HAP-1 (cell line): ENCODE measurements around the gene GLDC.
A peak's percentile ranks its signal among the peaks of the same experiment; 100 is the strongest.
"Not testable (repeated sequence)": the region's sequence is repeated elsewhere in the genome, so short reads cannot be mapped to it uniquely, and the experiment has no call there.

Experiments
- DNase-seq, 2 experiments: peaks; one replicate each; pipeline ENCODE4 v3.0.0-alpha.2; 2016 to 2020; ENCODE audit warnings: low spot score in 2 of 2
- H3K27me3 ChIP-seq: fragments of 250-450 bp; sonication (Bioruptor Pico); 2 replicates; pipeline ENCODE4 v1.5.1; 2020; ENCODE audit warnings: low read depth, mild to moderate bottlenecking, moderate library complexity
- H3K36me3 ChIP-seq: fragments of 250-450 bp; sonication (Bioruptor Pico); replicated peaks from 2 replicates; pipeline ENCODE4 v1.5.1; 2020; ENCODE audit warnings: mild to moderate bottlenecking
- H3K4me1 ChIP-seq: fragments of 250-450 bp; sonication (Bioruptor Pico); 2 replicates; pipeline ENCODE4 v1.5.1; 2020; ENCODE audit warnings: mild to moderate bottlenecking
- H3K4me3 ChIP-seq: fragments of 250-450 bp; sonication (Bioruptor Pico); 2 replicates; pipeline ENCODE4 v1.5.1; 2020; ENCODE audit warnings: mild to moderate bottlenecking, moderate library complexity
- H3K9me3 ChIP-seq: fragments of 250-450 bp; sonication (Bioruptor Pico); 2 replicates; pipeline ENCODE4 v1.5.1; 2020; ENCODE audit warnings: mild to moderate bottlenecking, moderate library complexity
- in situ Hi-C: fragments of 300-500 bp; cut with MboI; formaldehyde crosslinking; loops from 3 replicates; pipeline ENCODE4 v1.14.3; 2020; ENCODE audit warnings: low sequenced_read_pairs, inconsistent platforms, mixed read lengths

The GLDC gene

DNA sequence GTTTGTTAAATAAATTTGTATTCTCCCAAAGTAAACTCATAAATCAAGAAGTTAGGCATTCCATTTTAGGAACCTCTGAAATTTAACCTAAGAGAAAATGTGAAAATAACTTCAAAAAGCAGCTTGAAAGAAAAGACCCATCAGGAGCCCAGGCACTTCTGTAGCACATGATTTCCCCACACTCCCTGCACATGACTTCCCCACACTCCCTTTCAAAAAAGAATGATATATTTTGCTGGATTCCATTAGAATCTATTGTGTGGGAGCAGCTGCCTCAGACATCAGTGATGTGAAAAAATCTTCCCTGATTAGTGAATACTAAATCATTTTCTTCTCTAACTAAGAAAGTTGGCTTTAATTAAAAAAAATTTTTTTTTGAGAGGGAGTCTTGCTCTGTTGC is 83.3 kb downstream of the GLDC start:
- Histone ChIP-seq H3K36me3 (no peaks in the 10 kb centered on the region), H3K27me3 (no peaks in the 10 kb centered on the region), H3K4me3 (no peak overlapping the region), H3K9me3 (no peaks in the 10 kb centered on the region), H3K4me1 (0 out of 2 replicates have a peak, but pooled peaks cover 4% of the 10 kb centered on the region)
- in situ Hi-C loops: loop anchor here (10.0 kb wide), 1 partner anchor 197 kb away; no protein-coding TSS in a partner anchor
- no peak for DNase-seq

DNA sequence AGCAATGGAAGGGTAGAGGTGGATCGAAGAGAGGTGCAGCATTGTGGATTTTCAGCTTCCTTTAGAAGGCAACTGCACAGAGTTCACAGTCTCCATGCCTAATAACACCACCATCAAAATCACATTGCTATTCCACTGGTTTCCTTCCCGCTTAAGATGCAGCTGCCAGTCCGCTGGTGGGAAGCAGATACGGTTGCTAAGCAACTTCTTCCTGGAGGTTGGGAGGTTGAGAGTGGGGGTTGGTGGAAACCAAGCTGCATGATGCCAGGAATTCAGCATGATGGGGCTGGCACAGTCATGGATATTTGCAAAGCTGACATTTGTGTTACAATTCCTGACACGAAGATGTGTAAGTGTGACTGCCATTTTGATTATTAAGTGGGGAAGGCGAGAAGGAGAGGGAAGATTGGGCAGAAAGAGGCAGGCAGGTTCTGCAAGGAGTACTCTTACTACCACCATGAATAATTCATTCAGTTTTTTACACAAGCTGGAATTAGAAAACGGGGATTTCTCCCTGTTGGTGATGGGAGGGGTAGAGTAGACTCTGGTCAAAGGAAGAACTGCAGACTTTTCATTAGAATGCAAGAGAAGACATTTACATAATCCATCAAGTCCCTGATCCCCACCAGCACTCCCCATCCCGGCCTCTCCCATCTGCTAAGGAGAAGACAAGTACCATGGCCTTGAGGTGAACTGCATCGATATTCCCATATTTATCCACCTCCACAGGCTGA is 87.5 kb downstream of the GLDC start:
- H3K36me3 ChIP-seq: no peaks in the 10 kb centered on the region
- DNase-seq: peak; percentile 48 to 52
- no peaks in the 10 kb centered on the region for H3K27me3 ChIP-seq
- no peak overlapping the region for H3K4me3 ChIP-seq
- in situ Hi-C loops: no loop called here
- H3K9me3 ChIP-seq: no peaks in the 10 kb centered on the region
- H3K4me1 ChIP-seq: 0 out of 2 replicates have a peak, but pooled peaks cover 4% of the 10 kb centered on the region

DNA sequence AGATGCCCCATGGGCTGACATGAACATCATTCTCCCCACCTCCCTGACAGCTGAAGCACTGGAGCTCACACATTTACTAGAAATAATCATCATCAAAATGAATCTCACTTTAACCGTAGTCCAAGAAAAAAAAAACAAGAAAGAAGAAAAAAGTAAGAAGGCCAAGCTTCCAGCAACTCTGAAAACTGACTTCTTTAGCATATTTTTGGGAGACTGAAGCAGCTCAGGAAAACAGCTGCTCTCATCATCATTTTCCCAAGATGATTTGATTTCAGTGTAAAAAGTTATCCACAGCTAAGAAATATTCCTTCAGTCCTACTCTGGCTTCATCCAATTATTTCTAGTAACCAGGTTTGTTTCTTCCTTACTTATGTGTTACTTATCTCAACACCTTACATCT is 91.7 kb downstream of the GLDC start:
- Histone ChIP-seq H3K9me3 (no peaks in the 10 kb centered on the region), H3K36me3 (no peaks in the 10 kb centered on the region), H3K4me1 (peaks cover 10% of the 10 kb centered on the region; the same call in 1 of the 2 replicates), H3K27me3 (no peaks in the 10 kb centered on the region), H3K4me3 (no peak overlapping the region)
- DNase-seq: no peak
- in situ Hi-C loops: no loop called here

DNA sequence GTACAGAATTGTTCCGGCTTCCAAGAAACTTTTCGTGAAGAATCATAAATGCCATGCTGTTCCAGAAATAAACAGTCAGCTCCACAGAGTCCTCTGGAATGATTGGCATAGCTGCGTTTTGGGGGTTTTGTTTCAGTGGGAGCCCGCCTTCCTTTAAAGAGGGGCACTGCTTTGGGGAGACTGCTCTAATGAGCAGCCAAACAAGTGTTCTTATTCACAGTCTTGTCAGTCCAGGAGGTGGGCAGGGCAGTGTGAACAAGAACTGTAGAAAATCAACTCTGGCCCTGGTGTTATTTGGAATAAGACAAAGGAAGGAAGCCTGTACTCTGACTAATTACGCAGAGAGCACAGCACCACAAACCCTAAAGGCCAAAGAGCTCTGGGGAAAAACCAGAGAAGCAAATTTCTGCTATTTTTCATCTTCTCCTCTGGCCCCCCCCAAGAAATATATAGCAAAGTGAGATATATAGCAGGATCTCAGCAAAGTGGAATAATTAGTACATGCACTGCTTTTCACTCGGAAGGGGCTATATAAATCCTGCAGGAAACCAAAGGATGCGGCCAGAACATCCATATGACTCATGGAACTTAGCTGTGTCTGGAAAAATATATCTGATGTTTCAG is 92.9 kb downstream of the GLDC start:
- Histone ChIP-seq H3K4me1 (peaks cover 10% of the 10 kb centered on the region; the same call in 1 of the 2 replicates), H3K4me3 (no peak overlapping the region), H3K36me3 (no peaks in the 10 kb centered on the region), H3K9me3 (no peaks in the 10 kb centered on the region), H3K27me3 (no peaks in the 10 kb centered on the region)
- no peak for DNase-seq
- in situ Hi-C loops: no loop called here

DNA sequence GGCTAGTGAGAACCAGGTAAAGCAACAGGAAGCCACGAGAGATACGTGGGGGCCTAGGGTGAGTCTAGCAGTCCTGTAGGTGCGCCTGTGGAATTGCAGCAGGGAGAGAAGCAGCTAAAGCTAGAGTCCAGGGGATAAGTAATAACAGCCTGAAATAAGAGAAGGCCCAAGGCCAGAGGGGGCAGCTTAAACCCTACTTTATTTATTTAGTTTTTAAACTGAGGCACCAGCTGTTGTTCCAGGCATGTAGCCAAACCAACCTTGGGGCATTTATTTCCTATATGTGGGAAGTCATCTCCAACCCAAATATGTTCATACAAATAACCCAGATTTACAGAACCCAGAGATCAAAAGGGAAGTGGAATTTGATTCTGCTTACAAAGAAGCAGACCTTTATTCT is 93.5 kb downstream of the GLDC start:
- no peak for DNase-seq
- Histone ChIP-seq H3K27me3 (no peaks in the 10 kb centered on the region), H3K4me1 (peaks cover 10% of the 10 kb centered on the region; the same call in 1 of the 2 replicates), H3K9me3 (no peaks in the 10 kb centered on the region), H3K36me3 (no peaks in the 10 kb centered on the region), H3K4me3 (no peak overlapping the region)
- in situ Hi-C loops: no loop called here

DNA sequence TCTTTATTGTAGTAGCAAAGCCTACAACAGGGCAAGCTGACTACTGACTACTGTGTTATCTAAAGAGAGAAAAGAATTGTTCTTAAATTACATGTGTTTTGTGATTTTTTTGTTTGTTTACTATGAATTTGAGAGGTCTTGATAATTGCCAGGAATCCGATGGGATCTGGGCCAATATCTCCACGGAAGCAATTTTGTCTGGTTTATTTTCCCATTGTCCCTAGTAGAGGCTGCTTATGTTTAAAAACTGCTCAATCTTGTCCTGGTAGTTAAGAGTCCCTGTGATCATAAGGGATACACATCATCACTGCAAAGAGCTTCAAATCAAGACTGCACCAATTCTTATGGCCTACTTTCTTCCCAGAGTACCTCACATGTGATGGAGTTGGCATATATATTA is 94.4 kb downstream of the GLDC start:
- Histone ChIP-seq H3K27me3 (no peaks in the 10 kb centered on the region), H3K9me3 (no peaks in the 10 kb centered on the region), H3K4me3 (no peak overlapping the region), H3K36me3 (no peaks in the 10 kb centered on the region), H3K4me1 (peaks cover 10% of the 10 kb centered on the region; the same call in 1 of the 2 replicates)
- no peak for DNase-seq
- in situ Hi-C loops: no loop called here

DNA sequence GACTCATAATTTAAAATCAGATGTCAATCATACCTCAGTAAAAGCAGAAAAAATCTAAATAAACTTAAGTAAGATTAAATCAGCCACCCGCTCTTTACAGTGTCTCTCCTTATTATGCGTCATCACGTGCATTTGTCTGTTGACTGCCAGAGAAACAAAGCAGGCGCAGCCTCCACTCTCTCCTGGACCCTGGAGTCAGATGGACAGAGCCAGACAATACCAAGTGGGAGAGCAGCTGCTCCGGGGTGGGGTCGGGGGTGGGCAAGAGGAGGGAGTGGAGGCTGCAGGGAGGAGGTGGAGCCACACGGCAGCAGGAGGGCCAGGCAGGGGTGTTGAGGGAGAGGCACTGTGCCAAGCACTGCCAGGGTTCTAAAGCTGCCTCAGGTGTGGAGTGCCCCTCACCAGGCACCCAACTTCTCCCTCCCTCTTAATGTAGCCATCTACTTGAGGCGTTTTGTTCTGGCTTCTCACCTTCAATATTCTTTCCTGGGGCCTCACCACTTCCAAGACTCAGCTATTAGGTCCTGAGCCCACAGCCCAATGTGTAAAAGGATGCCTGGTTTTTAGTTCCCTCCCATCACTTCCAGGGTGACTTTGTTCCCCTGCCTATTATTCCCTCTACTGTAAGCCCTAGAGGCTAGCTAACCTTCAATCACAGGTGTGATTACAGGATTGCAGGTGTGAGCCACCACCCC is 96.3 kb downstream of the GLDC start:
- H3K27me3 ChIP-seq: no peaks in the 10 kb centered on the region
- peaks cover 10% of the 10 kb centered on the region; the same call in 1 of the 2 replicates for H3K4me1 ChIP-seq
- H3K9me3 ChIP-seq: no peaks in the 10 kb centered on the region
- no peaks in the 10 kb centered on the region for H3K36me3 ChIP-seq
- peak; percentile 21 to 64 for DNase-seq
- no peak overlapping the region for H3K4me3 ChIP-seq
- in situ Hi-C loops: no loop called here

DNA sequence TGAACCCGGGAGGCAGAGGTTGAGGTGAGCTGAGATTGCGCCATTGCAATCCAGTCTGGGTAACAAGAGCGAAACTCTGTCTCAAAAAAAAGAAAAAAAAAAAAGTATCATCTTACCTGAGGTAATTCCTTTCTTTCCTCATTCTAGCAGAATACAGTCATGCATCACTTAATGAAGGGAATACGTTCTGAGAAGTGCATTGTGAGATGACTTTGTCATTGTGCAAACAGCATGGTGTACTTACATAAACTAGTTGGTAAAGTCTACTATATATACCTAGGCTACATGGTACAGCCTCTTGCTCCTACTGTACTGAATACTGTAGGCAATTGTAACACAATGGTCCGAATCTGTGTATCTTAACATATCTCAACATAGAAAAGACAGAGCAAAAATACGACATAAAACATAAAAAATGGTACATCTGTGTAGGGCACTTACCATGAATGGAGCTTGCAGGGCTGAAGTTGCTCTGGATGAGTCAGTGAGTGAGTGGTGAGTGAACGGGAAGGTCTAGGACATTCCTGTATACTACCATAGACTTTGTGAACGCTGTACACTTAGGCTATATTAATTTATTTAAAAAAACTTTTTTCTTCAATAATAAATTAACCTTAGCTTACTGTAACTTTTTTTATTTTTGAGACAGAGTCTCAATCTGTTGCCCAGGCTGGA is 100.4 kb downstream of the GLDC start:
- Histone ChIP-seq H3K36me3 (no peaks in the 10 kb centered on the region), H3K4me1 (peaks cover 10% of the 10 kb centered on the region; the same call in 1 of the 2 replicates), H3K9me3 (no peaks in the 10 kb centered on the region), H3K4me3 (no peak overlapping the region), H3K27me3 (no peaks in the 10 kb centered on the region)
- in situ Hi-C loops: no loop called here
- no peak for DNase-seq

DNA sequence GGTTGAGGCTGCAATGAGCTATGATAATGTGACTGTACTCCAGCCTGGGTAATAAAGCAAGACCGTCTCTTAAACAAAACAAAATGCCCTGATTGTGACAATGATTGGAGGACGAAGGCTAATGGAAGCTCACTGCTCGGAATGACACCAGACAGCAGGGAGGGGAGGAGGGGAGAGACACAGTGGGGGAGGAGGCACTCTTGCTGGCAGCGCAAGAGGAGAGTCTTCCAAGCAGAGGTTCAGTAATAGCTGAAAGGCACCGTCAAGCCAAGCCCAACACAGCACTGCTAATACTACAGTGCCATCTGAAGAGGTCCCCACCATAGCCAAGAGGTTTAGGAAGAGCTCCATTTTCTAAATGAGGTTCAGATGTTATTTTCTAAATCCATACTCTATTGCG is 102.3 kb downstream of the GLDC start:
- in situ Hi-C loops: no loop called here
- H3K4me3 ChIP-seq: no peak overlapping the region
- no peak for DNase-seq
- no peaks in the 10 kb centered on the region for H3K4me1 ChIP-seq
- H3K36me3 ChIP-seq: no peaks in the 10 kb centered on the region
- no peaks in the 10 kb centered on the region for H3K9me3 ChIP-seq
- no peaks in the 10 kb centered on the region for H3K27me3 ChIP-seq

DNA sequence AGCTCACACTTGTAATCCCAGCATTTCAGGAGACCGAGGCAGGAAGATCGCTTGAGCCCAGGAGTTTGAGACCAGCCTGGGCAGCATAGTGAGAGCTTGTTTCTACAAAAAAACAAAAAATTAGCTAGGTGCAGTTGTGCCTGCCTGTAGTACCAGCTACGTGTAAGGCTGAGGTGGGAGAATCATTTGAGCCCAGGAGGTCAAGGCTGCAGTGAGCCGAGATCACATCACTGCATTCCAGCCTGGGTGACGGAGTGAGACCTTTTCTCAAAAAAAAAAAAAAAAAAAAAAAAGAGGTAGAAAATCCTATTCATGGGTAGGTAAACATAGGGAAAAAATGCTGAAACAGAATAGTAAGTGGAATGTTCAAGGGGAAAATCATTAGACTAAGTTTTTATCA is 102.9 kb downstream of the GLDC start:
- H3K4me3 ChIP-seq, H3K9me3 ChIP-seq, H3K4me1 ChIP-seq, H3K36me3 ChIP-seq, DNase-seq, in situ Hi-C loops, H3K27me3 ChIP-seq: not testable (repeated sequence)

DNA sequence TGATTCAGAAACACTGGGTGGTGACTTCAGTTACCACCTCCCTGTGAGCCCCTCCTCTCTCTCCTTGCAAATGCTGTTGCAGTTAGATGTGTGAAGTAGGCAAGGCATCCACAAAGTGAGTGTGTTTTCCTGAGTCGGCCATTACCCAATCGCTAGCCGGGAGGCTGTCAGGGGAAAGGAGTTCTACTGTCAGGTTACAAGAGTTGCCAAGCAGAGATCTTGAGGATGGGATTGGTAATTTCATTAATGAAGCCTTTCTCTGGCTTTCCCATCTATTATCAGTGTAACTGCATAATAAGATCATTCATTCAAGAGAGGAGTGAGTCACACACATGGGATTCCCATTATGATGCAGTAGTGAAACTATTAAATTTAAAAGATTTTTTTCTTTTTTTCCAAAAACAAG is 106.9 kb downstream of the GLDC start:
- Histone ChIP-seq H3K4me3 (no peak overlapping the region), H3K9me3 (no peaks in the 10 kb centered on the region), H3K36me3 (no peaks in the 10 kb centered on the region), H3K4me1 (no peaks in the 10 kb centered on the region), H3K27me3 (no peaks in the 10 kb centered on the region)
- in situ Hi-C loops: no loop called here
- DNase-seq: no peak

DNA sequence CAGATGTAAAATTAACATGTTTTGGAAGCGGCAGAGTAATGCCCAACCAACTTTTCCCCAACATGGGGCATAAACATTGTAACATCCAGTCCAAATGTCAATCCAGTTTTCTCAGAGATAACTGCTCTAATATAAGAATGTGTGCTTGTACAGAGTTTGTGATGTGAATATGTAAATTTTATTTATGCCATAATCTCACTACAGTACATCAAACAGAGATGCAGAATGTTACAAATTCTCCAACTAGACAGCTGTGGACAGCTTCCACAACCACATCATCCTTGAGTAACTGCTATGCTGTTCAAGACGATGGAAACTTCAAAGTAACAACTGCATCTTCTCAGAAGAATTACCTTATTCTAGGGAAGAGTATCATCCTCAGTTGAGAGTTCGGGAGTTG is 109.9 kb downstream of the GLDC start:
- Histone ChIP-seq H3K4me3 (no peak overlapping the region), H3K9me3 (no peaks in the 10 kb centered on the region), H3K4me1 (no peaks in the 10 kb centered on the region), H3K27me3 (no peaks in the 10 kb centered on the region), H3K36me3 (no peaks in the 10 kb centered on the region)
- no peak for DNase-seq
- in situ Hi-C loops: no loop called here

DNA sequence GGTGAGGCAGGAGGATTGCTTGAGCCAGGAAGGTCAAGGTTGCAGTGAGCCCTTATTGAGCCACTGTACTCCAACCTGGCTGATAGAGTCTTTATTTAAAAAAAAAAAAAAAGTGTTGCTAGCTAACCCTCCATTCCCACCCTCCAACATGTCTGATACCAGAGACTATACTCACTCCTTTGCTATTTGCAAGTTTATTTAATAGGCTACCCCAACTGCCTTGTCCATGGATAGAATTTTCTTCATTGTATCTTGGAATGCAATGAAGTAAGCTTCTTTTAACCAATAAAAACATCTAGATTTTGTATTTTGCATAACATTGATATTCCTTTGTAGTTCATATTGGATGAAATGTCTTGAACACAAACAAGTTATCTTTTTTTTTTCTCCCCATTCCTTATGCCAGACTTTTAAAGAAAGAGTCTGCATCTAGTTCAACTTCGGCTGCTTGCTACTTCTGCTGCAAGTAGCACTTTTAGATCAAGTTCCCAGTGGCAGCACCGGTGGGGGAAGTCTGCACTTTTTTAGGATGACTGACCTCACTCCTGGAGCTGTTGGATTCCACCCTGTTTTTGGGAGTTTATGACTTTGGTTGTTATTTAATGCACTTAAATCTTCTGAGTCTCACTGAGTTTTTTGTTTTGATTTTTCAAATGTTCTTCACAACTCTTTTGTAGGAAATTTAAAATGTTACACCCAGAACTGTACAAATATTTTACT is 120.0 kb downstream of the GLDC start:
- H3K27me3 ChIP-seq: no peaks in the 10 kb centered on the region
- no peak for DNase-seq
- in situ Hi-C loops: no loop called here
- no peak overlapping the region for H3K4me3 ChIP-seq
- H3K36me3 ChIP-seq: no peaks in the 10 kb centered on the region
- peaks cover 10% of the 10 kb centered on the region for H3K4me1 ChIP-seq
- H3K9me3 ChIP-seq: no peaks in the 10 kb centered on the region
